MCF 10A (cell line): ENCODE results near the gene DPPA4. TPM values are rescaled to one million over a fixed set of nuclear protein-coding genes. Genes with fewer than 3 reads are reported as not detected.

ENCODE experiments used
- BruUV-seq: library from RNA; stranded (reverse); fragments of 400-500 nt; replicated peaks from 2 replicates; lab custom pipeline; 2021; lab: Mats Ljungman, UMichigan
- CTCF ChIA-PET: fragments of 300-600 bp; sonication (Branson Sonifier 250); formaldehyde crosslinking; extraction: SDS; loops from one replicate; lab custom pipeline; 2021; ENCODE audit warnings: antibody characterized with exemption, inconsistent platforms; lab: Yijun Ruan, JAX
- POLR2A ChIA-PET: fragments of 300-600, 350-650 bp; sonication (Branson Sonifier 250); formaldehyde crosslinking; extraction: SDS; loops from one replicate; lab custom pipeline; 2020; ENCODE audit warnings: antibody characterized with exemption, inconsistent platforms; lab: Yijun Ruan, JAX
- DNase-seq: peaks from one replicate; pipeline ENCODE4 v3.0.0-alpha.2; 2018; ENCODE audit not compliant: unreplicated experiment
- H3K27ac Mint-ChIP-seq: one replicate; pipeline ENCODE4 v1.8.0; 2022; ENCODE audit warnings: mild to moderate bottlenecking, low read depth, mixed read lengths; ENCODE audit not compliant: unreplicated experiment
- H3K27me3 Mint-ChIP-seq: one replicate; pipeline ENCODE4 v1.8.0; 2022; ENCODE audit warnings: mixed read lengths; ENCODE audit not compliant: insufficient read depth, unreplicated experiment
- H3K36me3 Mint-ChIP-seq: one replicate; pipeline ENCODE4 v1.8.0; 2022; ENCODE audit warnings: mild to moderate bottlenecking, moderate library complexity, mixed read lengths; ENCODE audit not compliant: insufficient read depth, unreplicated experiment
- H3K4me1 Mint-ChIP-seq: one replicate; pipeline ENCODE4 v1.8.0; 2022; ENCODE audit warnings: mixed read lengths; ENCODE audit not compliant: insufficient read depth, unreplicated experiment
- H3K4me3 Mint-ChIP-seq: one replicate; pipeline ENCODE4 v1.8.0; 2022; ENCODE audit warnings: mild to moderate bottlenecking, moderate library complexity, mixed read lengths; ENCODE audit not compliant: unreplicated experiment
- H3K9me3 Mint-ChIP-seq: one replicate; pipeline ENCODE4 v1.8.0; 2022; ENCODE audit warnings: mixed read lengths; ENCODE audit not compliant: unreplicated experiment
- CTCF ChIP-seq: fragments of 200-600 bp; IDR thresholded peaks from one replicate; pipeline ENCODE4 v1.8.0; 2022; ENCODE audit warnings: antibody characterized with exemption, mild to moderate bottlenecking; ENCODE audit not compliant: unreplicated experiment
- intact Hi-C: fragments of 100-400 bp; cut with micrococcal nuclease; formaldehyde crosslinking; loops from 2 replicates; pipeline ENCODE4 v1.14.1; 2022
- total RNA-seq: library from RNA; stranded (reverse); gene quantifications from 2 replicates; pipeline ENCODE4 v1.2.3, GENCODE V29; 2022

DPPA4 gene
- total RNA-seq, 1 experiment from 2014 or later = not detected

- Mint-ChIP-seq H3K27ac (no peak overlapping the region), H3K4me1 (no peaks in the 10 kb centered on the region), H3K9me3 (no peaks in the 10 kb centered on the region), H3K27me3 (no peaks in the 10 kb centered on the region), H3K4me3 (no peak overlapping the region), H3K36me3 (no peaks in the 10 kb centered on the region)
- POLR2A ChIA-PET = interaction anchor here (0.6 kb wide), 1 partner anchor 154 kb away, joined by 3 read pairs; no protein-coding TSS in a partner anchor
- intact Hi-C loops = loop anchor here (5.0 kb wide), 1 partner anchor 1804 kb away; no protein-coding TSS in a partner anchor
- no TSS peak for BruUV-seq
- CTCF ChIA-PET = no interaction called here
- TF ChIP-seq CTCF = no peak
- DNase-seq = no peak
Measured at GRCh38 chr3:109278546-109278945, 58.8 kb downstream of the DPPA4 start.

GRCh38 chr3:109278141-109278540 lies 59.2 kb downstream of the DPPA4 start:
- H3K27me3 Mint-ChIP-seq = no peaks in the 10 kb centered on the region
- no peaks in the 10 kb centered on the region for H3K4me1 Mint-ChIP-seq
- DNase-seq = no peak
- ChIA-PET CTCF (interaction anchor here (0.7 to 1.5 kb wide), 2 partner anchors 254 to 616 kb away, joined by 3 to 5 read pairs; no protein-coding TSS in a partner anchor), POLR2A (interaction anchor here (0.6 kb wide), 1 partner anchor 155 kb away, joined by 3 read pairs; no protein-coding TSS in a partner anchor)
- no TSS peak for BruUV-seq
- no peak for TF ChIP-seq CTCF
- no peaks in the 10 kb centered on the region for H3K9me3 Mint-ChIP-seq
- intact Hi-C loops = loop anchor here (5.0 kb wide), 1 partner anchor 1804 kb away; no protein-coding TSS in a partner anchor
- no peak overlapping the region for H3K27ac Mint-ChIP-seq
- no peak overlapping the region for H3K4me3 Mint-ChIP-seq
- H3K36me3 Mint-ChIP-seq = no peaks in the 10 kb centered on the region

Other genes with a start within 250 kb of the DPPA4 start
- not detected in 2 replicates for gene MORC1, start 219.4 kb downstream of the DPPA4 start, total RNA-seq
- gene C3orf85, start 200.8 kb downstream of the DPPA4 start, total RNA-seq = not detected in 2 replicates
- not detected in 2 replicates for gene DPPA2, start 21.0 kb downstream of the DPPA4 start, total RNA-seq